AG04449 (cell line): ENCODE results near the gene CMTM2.

ENCODE experiments used
- CTCF ChIA-PET: fragments of 350-600 bp; formaldehyde crosslinking; extraction: SDS; loops from one replicate; lab custom pipeline; 2021; ENCODE audit warnings: antibody characterized with exemption; lab: Yijun Ruan, JAX
- POLR2A ChIA-PET: fragments of 400-600, 350-600 bp; formaldehyde crosslinking; extraction: SDS; loops from one replicate; lab custom pipeline; 2020; ENCODE audit warnings: antibody characterized with exemption, inconsistent platforms; lab: Yijun Ruan, JAX
- DNase-seq: peaks from one replicate; pipeline ENCODE4 v3.0.0-alpha.2; 2010; ENCODE audit warnings: low read depth, low spot score
- H3K4me3 ChIP-seq: 2 replicates; pipeline ENCODE4 v1.5.1; 2011; ENCODE audit warnings: low read depth, mild to moderate bottlenecking, control low read depth, low read length
- CTCF ChIP-seq: IDR thresholded peaks from one replicate; pipeline ENCODE4 v1.5.1; 2011; ENCODE audit warnings: mild to moderate bottlenecking, moderate library complexity, low read length, control low read depth, inconsistent platforms; ENCODE audit not compliant: insufficient read depth; ENCODE audit errors: missing control alignments

The CMTM2 gene

GRCh38 chr16:66551788-66552285 is 27.4 kb upstream of the CMTM2 start:
- H3K4me3 ChIP-seq, result peak overlapping the region; percentile 76
- no peak for TF ChIP-seq CTCF
- POLR2A ChIA-PET, result interaction anchor here (1.2 to 1.7 kb wide), 3 partner anchors 12 to 17 kb away, joined by 3 to 9 read pairs (median 3); no protein-coding TSS in a partner anchor
- CTCF ChIA-PET, result interaction anchor here (1.2 to 1.9 kb wide), 8 partner anchors 12 to 279 kb away, joined by 3 to 7 read pairs (median 4); partner anchors contain the start of gene NAE1
- no peak for DNase-seq

GRCh38 chr16:66552286-66553177 is 26.7 kb upstream of the CMTM2 start, which contains the start of gene CKLF:
Gene CKLF (plus strand): TSS chr16:66552576. CDS start chr16:66552716, 140 bp downstream.
- no peak for TF ChIP-seq CTCF
- H3K4me3 ChIP-seq, result peak within 1 kb of the TSS; percentile 76
- CTCF ChIA-PET, result interaction anchor here (1.2 to 2.3 kb wide), 6 partner anchors 11 to 278 kb away, joined by 3 to 9 read pairs (median 6); partner anchors contain the start of gene NAE1
- POLR2A ChIA-PET, result interaction anchor here (0.7 to 1.7 kb wide), 4 partner anchors 11 to 51 kb away, joined by 3 to 9 read pairs (median 3); no protein-coding TSS in a partner anchor
- peak; percentile 16 for DNase-seq

- ChIA-PET CTCF (interaction anchor here (0.8 to 2.3 kb wide), 3 partner anchors 55 to 208 kb away, joined by 3 to 9 read pairs (median 7); no protein-coding TSS in a partner anchor), POLR2A (interaction anchor here (1.4 to 1.7 kb wide), 2 partner anchors 10 to 12 kb away, joined by 3 to 9 read pairs; no protein-coding TSS in a partner anchor)
- no peak for TF ChIP-seq CTCF
- no peak for DNase-seq
- H3K4me3 ChIP-seq, result peak overlapping the region; percentile 76
Measured at GRCh38 chr16:66553223-66553622, 26.0 kb upstream of the CMTM2 start.

- CTCF ChIA-PET, result interaction anchor here (0.6 to 2.3 kb wide), 6 partner anchors 9 to 277 kb away, joined by 3 to 10 read pairs (median 4); partner anchors contain the start of gene NAE1
Measured at GRCh38 chr16:66554021-66554420, 25.2 kb upstream of the CMTM2 start.

GRCh38 chr16:66554495-66554894 is 24.8 kb upstream of the CMTM2 start:
- DNase-seq, result no peak
- H3K4me3 ChIP-seq, result no peak overlapping the region
- ChIA-PET CTCF (interaction anchor here (0.6 to 2.3 kb wide), 5 partner anchors 9 to 276 kb away, joined by 3 to 10 read pairs (median 4); partner anchors contain the start of gene NAE1), POLR2A (no interaction called here)
- TF ChIP-seq CTCF, result no peak

More at GRCh38 chr16:66554021-66554420, 25.2 kb upstream of the CMTM2 start:
- no peak for DNase-seq
- TF ChIP-seq CTCF, result no peak
- POLR2A ChIA-PET, result interaction anchor here (0.6 kb wide), 1 partner anchor 197 kb away, joined by 3 read pairs; the partner anchor contains the start of gene DYNC1LI2
- no peak overlapping the region for H3K4me3 ChIP-seq
